Nephron (organoid): ENCODE results near the gene GTSE1.
A peak's percentile ranks its signal among the peaks of the same experiment; 100 is the strongest.

Experiments
- H3K27ac Mint-ChIP-seq, 3 experiments: 2 replicates each; pipeline ENCODE4 v1.8.0; 2020; ENCODE audit warnings: mixed read lengths in 3 of 3, mild to moderate bottlenecking in 2 of 3, moderate library complexity in 1 of 3
- H3K27me3 Mint-ChIP-seq: 2 replicates; pipeline ENCODE4 v1.8.0; 2021; ENCODE audit warnings: low read depth, mild to moderate bottlenecking, moderate library complexity, mixed read lengths
- H3K36me3 Mint-ChIP-seq: 2 replicates; pipeline ENCODE4 v1.8.0; 2020; ENCODE audit warnings: low read depth, mixed read lengths
- H3K4me1 Mint-ChIP-seq: 2 replicates; pipeline ENCODE4 v1.8.0; 2020; ENCODE audit warnings: mixed read lengths
- H3K4me3 Mint-ChIP-seq, 3 experiments: 2 replicates each; pipeline ENCODE4 v1.8.0; 2020; ENCODE audit warnings: mild to moderate bottlenecking in 3 of 3, mixed read lengths in 3 of 3, moderate library complexity in 2 of 3
- H3K9me3 Mint-ChIP-seq: 2 replicates; pipeline ENCODE4 v1.8.0; 2020; ENCODE audit warnings: mixed read lengths
- TF ChIP-seq, protein P1 (sequence below), 3 experiments: fragments of 200-600 bp; sonication (generic); IDR thresholded peaks; one replicate each; pipeline ENCODE4 v1.5.0; 2021; ENCODE audit warnings: antibody characterized with exemption in 3 of 3; ENCODE audit not compliant: unreplicated experiment in 3 of 3

GTSE1 gene

DNA sequence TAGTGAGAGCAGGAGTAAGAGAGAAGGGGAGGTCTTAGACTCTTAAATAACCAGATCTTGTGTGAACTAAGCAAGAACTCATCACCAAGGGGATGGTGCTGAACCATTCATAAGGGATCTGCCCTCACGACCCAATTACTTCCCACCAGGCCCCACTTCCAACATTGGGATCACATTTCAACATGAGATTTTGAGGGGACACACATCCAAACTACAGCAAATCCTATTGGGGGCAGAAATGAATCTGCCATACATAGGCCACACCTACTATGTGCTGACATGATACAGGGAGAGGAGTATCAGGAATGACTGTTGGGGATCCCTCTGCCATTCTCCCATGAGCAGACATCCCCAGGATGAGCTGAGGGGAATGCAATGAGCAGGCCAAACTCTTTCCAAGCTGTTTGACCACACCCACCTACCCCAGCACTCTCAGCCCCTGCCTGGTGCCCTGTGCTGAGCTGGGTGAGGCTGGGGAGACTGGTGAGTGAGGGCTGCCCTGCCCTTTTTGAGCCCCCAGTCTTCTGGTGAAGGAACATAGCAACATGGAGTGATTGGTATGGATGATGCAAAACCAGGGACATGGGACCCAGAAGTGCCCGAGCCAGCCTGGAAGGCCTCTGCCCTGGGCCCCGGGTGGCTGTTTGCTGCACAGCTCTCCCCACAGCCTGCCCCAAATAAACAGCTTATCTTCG is 1.2 kb upstream of the GTSE1 start:
- H3K27me3 Mint-ChIP-seq: peaks cover 11% of the 10 kb centered on the region
- TF ChIP-seq, protein P1, sequence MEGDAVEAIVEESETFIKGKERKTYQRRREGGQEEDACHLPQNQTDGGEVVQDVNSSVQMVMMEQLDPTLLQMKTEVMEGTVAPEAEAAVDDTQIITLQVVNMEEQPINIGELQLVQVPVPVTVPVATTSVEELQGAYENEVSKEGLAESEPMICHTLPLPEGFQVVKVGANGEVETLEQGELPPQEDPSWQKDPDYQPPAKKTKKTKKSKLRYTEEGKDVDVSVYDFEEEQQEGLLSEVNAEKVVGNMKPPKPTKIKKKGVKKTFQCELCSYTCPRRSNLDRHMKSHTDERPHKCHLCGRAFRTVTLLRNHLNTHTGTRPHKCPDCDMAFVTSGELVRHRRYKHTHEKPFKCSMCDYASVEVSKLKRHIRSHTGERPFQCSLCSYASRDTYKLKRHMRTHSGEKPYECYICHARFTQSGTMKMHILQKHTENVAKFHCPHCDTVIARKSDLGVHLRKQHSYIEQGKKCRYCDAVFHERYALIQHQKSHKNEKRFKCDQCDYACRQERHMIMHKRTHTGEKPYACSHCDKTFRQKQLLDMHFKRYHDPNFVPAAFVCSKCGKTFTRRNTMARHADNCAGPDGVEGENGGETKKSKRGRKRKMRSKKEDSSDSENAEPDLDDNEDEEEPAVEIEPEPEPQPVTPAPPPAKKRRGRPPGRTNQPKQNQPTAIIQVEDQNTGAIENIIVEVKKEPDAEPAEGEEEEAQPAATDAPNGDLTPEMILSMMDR (IDR thresholded peaks at IDR 0.05; ENCODE audit: unreplicated experiment in 3 of 3): no peak
- peaks cover 29% of the 10 kb centered on the region for H3K4me1 Mint-ChIP-seq
- H3K36me3 Mint-ChIP-seq: peaks cover 29% of the 10 kb centered on the region
- peak overlapping the region; percentile 70 to 95 (median 91) for H3K27ac Mint-ChIP-seq
- no peaks in the 10 kb centered on the region for H3K9me3 Mint-ChIP-seq
- peak overlapping the region; percentile 93 to 95 (median 93) for H3K4me3 Mint-ChIP-seq

DNA sequence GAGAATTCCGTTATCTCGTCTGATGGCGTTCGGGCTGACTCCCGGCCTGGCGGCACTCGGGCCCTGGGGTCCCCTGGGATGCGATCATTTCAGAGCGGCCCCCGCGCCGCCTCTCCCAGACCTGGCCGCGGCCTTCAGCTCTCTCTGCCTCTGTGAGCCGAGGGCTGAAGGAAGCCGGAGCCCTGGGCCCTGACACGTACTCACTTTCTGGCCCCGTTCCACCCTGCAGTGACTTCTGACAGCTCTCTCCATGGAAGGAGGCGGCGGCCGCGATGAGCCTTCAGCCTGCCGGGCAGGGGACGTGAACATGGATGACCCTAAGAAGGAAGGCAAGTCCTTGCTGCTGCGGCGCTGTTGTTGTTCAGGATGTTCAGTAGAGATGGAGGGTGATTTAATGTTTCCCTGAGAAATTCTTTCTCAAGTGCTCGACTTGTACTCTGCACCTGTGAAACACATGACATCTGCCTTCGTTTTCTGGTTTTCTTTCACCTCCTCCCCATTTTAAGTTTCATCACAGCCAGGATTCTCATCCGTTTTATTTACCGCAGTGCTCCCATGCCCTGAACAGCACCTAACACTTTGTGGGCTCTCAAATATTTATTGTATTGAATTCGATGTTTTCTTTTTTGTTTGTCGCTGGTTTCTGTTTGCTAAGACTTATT is 612 bp downstream of the GTSE1 start:
- no peaks in the 10 kb centered on the region for H3K9me3 Mint-ChIP-seq
- peaks cover 11% of the 10 kb centered on the region for H3K27me3 Mint-ChIP-seq
- H3K4me1 Mint-ChIP-seq: peaks cover 35% of the 10 kb centered on the region
- H3K27ac Mint-ChIP-seq: peak overlapping the region in 2 of 3 experiments; percentile 17 to 42
- TF ChIP-seq, protein P1 (IDR thresholded peaks at IDR 0.05; ENCODE audit: unreplicated experiment in 3 of 3): no peak
- peaks cover 33% of the 10 kb centered on the region for H3K36me3 Mint-ChIP-seq
- peak overlapping the region; percentile 85 to 95 (median 93) for H3K4me3 Mint-ChIP-seq

DNA sequence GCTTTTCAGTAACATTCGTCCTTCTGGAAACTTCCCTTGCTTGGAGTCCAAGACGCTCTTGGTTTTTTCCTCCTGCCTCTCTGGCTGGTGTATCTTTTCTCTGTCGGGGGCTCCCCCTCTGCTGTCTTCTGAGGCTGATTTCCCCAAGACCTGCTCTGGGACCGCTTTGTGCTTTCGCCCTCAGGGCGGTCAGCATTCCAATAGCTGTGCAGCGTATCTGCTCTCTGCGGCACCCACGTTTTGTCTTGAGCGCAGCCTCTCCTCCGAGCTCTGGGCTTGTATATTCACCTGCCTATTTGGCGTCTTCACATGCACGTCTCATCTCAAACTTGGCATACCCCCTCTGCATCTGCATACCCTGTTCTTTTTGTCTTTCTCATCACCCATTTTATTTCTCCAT is 2.4 kb downstream of the GTSE1 start:
- H3K27me3 Mint-ChIP-seq: peaks cover 3% of the 10 kb centered on the region
- no peak overlapping the region for H3K27ac Mint-ChIP-seq
- H3K4me1 Mint-ChIP-seq: peaks cover 44% of the 10 kb centered on the region
- TF ChIP-seq, protein P1 (IDR thresholded peaks at IDR 0.05; ENCODE audit: unreplicated experiment in 3 of 3): no peak
- peaks cover 17% of the 10 kb centered on the region for H3K36me3 Mint-ChIP-seq
- peak overlapping the region; percentile 85 to 95 (median 93) for H3K4me3 Mint-ChIP-seq
- no peaks in the 10 kb centered on the region for H3K9me3 Mint-ChIP-seq

DNA sequence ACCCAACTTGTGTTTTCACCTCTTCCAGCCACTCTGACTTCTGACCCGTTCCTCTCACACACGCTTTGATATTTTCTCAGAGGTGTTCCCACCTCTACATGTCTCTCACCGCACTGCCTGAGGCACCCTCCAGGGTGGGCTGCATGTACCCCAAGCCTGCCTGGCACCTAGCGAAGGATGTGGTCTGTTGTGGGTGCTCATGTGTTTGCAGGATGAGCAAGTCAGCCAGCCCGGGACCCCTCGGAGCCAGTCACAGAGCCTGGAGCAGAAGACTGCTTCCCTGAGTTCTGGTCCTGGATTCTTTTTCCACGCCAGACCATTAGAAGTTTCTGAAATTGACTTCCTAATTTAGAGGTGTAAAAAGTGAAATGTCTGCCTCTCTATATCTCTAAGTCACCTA is 3.8 kb downstream of the GTSE1 start:
- Mint-ChIP-seq H3K4me3 (peak overlapping the region in 1 of 3 experiments; percentile 21), H3K4me1 (peaks cover 44% of the 10 kb centered on the region), H3K9me3 (no peaks in the 10 kb centered on the region), H3K27ac (no peak overlapping the region), H3K36me3 (peaks cover 17% of the 10 kb centered on the region), H3K27me3 (peaks cover 3% of the 10 kb centered on the region)
- TF ChIP-seq, protein P1 (IDR thresholded peaks at IDR 0.05; ENCODE audit: unreplicated experiment in 3 of 3): no peak

DNA sequence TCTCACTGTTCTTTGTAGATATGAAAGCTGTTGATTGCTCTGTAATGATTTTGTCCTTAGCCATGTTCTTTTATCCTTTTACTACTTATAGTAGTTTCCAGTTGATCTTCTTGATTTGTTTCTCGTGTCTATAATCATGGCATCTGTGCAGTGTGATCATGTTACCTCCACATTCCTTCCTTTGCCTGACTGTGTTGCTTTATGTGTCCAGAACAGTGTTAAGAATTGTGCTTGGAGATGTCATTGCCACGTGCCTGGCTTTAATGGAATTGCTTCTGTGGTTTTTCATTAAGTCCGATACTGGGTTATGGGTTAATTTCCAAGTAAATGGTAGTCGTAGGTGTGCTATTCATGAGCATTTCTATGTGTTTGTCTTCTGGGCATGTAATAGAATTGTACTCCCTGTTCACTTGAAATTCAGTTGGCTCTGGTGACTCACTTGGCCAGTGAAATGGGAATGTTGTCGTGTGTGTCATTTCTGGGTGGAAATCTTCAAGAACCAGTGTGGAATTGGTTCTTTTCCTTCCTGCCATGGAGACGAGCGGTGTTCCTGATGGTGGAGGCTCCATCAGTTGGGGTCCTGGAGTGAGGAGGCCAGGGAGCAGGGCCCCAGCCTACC is 6.8 kb downstream of the GTSE1 start:
- Mint-ChIP-seq H3K9me3 (no peaks in the 10 kb centered on the region), H3K27ac (no peak overlapping the region)

More for the DNA sequence above, 6.8 kb downstream of the GTSE1 start:
- Mint-ChIP-seq H3K36me3 (peaks cover 28% of the 10 kb centered on the region), H3K4me1 (peaks cover 27% of the 10 kb centered on the region), H3K4me3 (peak overlapping the region in 1 of 3 experiments; percentile 30), H3K27me3 (no peaks in the 10 kb centered on the region)
- TF ChIP-seq, protein P1 (IDR thresholded peaks at IDR 0.05; ENCODE audit: unreplicated experiment in 3 of 3): no peak
